A673 (cell line): ENCODE data around the gene GSTP1. TPM values are rescaled to one million over a fixed set of nuclear protein-coding genes. Genes with fewer than 3 reads are reported as not detected.

Experiments used
- BruUV-seq: library from RNA; stranded (reverse); fragments of 400-500 nt; replicated peaks from 2 replicates; lab custom pipeline; 2021; lab: Mats Ljungman, UMichigan
- CTCF ChIA-PET: fragments of 300-600 bp; sonication (Branson Sonifier 250); formaldehyde crosslinking; loops from one replicate; lab custom pipeline; 2022; ENCODE audit warnings: antibody characterized with exemption; lab: Charles Lee
- POLR2A ChIA-PET: fragments of 300-600 bp; sonication (Branson Sonifier 250); formaldehyde crosslinking; loops from one replicate; lab custom pipeline; 2022; ENCODE audit warnings: antibody characterized with exemption; ENCODE audit not compliant: low non-redundant PET; lab: Charles Lee
- DNase-seq: peaks from one replicate; pipeline ENCODE4 v3.0.0-alpha.2; 2015; ENCODE audit warnings: low spot score
- H3K27ac ChIP-seq: fragments of 200-600 bp; sonication (generic); 2 replicates; pipeline ENCODE4 v1.5.1; 2016; ENCODE audit warnings: mixed run types, low read depth, mild to moderate bottlenecking, mixed read lengths, antibody characterized with exemption, low read length; ENCODE audit not compliant: poor library complexity, severe bottlenecking
- H3K27me3 ChIP-seq: fragments of 200-600 bp; sonication (generic); replicated peaks from 2 replicates; pipeline ENCODE4 v1.6.1; 2017; ENCODE audit warnings: mixed run types, low read depth, mild to moderate bottlenecking, mixed read lengths, antibody characterized with exemption, low read length; ENCODE audit not compliant: insufficient read depth, poor library complexity
- H3K36me3 ChIP-seq: fragments of 200-600 bp; sonication (generic); 2 replicates; pipeline ENCODE4 v1.6.1; 2016; ENCODE audit warnings: mixed run types, mild to moderate bottlenecking, mixed read lengths, antibody characterized with exemption, low read length; ENCODE audit not compliant: insufficient read depth, poor library complexity, severe bottlenecking
- H3K4me1 ChIP-seq: fragments of 200-600 bp; sonication (generic); 2 replicates; pipeline ENCODE4 v1.6.1; 2017; ENCODE audit warnings: mixed run types, mild to moderate bottlenecking, mixed read lengths, antibody characterized with exemption, low read length; ENCODE audit not compliant: insufficient read depth, poor library complexity, severe bottlenecking
- H3K4me3 ChIP-seq: fragments of 200-600 bp; sonication (generic); 2 replicates; pipeline ENCODE4 v1.5.1; 2016; ENCODE audit warnings: low read depth, mixed run types, mild to moderate bottlenecking, mixed read lengths, low read length; ENCODE audit not compliant: poor library complexity, severe bottlenecking
- H3K9me3 ChIP-seq: fragments of 200-600 bp; sonication (generic); 2 replicates; pipeline ENCODE4 v1.6.1; 2016; ENCODE audit warnings: mixed run types, low read depth, mild to moderate bottlenecking, mixed read lengths, antibody characterized with exemption, low read length; ENCODE audit not compliant: poor library complexity, severe bottlenecking
- EZH2 ChIP-seq: fragments of 200-600 bp; sonication (generic); IDR thresholded peaks from 2 replicates; pipeline ENCODE4 v1.6.1; 2017; ENCODE audit warnings: borderline replicate concordance, low read depth, mild to moderate bottlenecking, mixed read lengths, antibody characterized with exemption, low read length; ENCODE audit not compliant: poor library complexity, severe bottlenecking
- intact Hi-C: fragments of 100-400 bp; cut with micrococcal nuclease; formaldehyde crosslinking; loops from one replicate; pipeline ENCODE4 v1.10.0; 2022; ENCODE audit not compliant: unreplicated experiment
- total RNA-seq: library from RNA; stranded (reverse); gene quantifications from 2 replicates; pipeline ENCODE4 v1.2.3, GENCODE V29; 2021
- TF ChIP-seq, protein P1 (sequence below): fragments of 300-800, 200-600 bp; sonication (generic); conservative IDR thresholded peaks from 2 replicates; pipeline ENCODE4 v1.5.1; 2017; ENCODE audit warnings: low read depth, mild to moderate bottlenecking, antibody characterized with exemption, low read length, moderate library complexity, mixed read lengths

Gene GSTP1
- total RNA-seq, 1 experiment from 2014 or later, result 1,211 TPM

DNA sequence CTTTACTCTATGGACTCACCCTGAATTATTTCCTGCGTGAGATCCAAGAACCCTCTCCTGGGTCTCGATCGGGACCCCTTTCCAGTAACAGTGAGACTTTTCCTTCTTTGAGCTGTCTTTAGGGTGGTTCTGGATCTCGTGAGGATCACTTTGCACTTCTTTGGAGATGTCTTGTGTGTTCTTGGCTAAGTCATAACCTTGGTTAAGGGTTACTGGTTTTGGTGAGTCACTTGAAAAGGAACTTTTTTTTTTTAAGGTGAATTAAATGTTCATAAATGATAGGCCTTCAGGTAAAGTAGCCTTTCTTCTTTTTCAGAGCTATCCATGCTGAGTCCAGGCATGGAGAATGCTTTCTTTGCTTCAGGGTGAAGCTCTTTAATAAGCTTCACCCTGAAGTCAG lies 19.4 kb upstream of the GSTP1 start:
- TF ChIP-seq, protein P1, sequence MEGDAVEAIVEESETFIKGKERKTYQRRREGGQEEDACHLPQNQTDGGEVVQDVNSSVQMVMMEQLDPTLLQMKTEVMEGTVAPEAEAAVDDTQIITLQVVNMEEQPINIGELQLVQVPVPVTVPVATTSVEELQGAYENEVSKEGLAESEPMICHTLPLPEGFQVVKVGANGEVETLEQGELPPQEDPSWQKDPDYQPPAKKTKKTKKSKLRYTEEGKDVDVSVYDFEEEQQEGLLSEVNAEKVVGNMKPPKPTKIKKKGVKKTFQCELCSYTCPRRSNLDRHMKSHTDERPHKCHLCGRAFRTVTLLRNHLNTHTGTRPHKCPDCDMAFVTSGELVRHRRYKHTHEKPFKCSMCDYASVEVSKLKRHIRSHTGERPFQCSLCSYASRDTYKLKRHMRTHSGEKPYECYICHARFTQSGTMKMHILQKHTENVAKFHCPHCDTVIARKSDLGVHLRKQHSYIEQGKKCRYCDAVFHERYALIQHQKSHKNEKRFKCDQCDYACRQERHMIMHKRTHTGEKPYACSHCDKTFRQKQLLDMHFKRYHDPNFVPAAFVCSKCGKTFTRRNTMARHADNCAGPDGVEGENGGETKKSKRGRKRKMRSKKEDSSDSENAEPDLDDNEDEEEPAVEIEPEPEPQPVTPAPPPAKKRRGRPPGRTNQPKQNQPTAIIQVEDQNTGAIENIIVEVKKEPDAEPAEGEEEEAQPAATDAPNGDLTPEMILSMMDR, result no peak
- TF ChIP-seq EZH2, result no peak
- no TSS peak for BruUV-seq
- Histone ChIP-seq H3K9me3 (no peaks in the 10 kb centered on the region), H3K36me3 (no peaks in the 10 kb centered on the region), H3K4me1 (no peaks in the 10 kb centered on the region), H3K27me3 (no peaks in the 10 kb centered on the region), H3K4me3 (no peak overlapping the region), H3K27ac (no peak overlapping the region)
- CTCF ChIA-PET, result interaction anchor here (0.7 kb wide), 1 partner anchor 146 kb away, joined by 3 read pairs; no protein-coding TSS in a partner anchor
- POLR2A ChIA-PET, result interaction anchor here (0.7 kb wide), 1 partner anchor 56 kb away, joined by 3 read pairs; no protein-coding TSS in a partner anchor
- intact Hi-C loops, result no loop called here
- no peak for DNase-seq

DNA sequence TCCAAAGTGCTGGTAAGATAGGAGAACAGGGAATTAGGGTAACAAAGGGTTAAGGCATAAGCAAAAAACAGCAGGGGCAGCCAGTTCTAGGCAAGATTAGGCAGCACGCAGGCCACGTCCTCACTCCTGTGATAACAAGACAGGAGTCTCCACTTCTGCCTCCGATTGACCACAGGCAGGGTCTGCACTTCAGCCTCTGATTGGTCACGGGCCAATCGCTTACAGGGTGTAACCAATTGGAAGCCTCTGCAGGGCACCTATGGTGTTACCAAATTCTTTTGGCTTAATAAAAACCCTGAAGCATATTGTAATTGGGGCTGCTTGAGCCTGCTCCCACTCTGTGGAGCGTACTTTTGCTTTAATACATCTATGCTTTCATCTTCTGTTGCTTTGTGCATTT lies 12.2 kb upstream of the GSTP1 start:
- no peaks in the 10 kb centered on the region for H3K27me3 ChIP-seq
- H3K4me1 ChIP-seq, result no peaks in the 10 kb centered on the region
- no peaks in the 10 kb centered on the region for H3K36me3 ChIP-seq
- no TSS peak for BruUV-seq
- no peak for DNase-seq
- TF ChIP-seq EZH2, result no peak
- TF ChIP-seq, protein P1, result no peak
- POLR2A ChIA-PET, result no interaction called here
- no peak overlapping the region for H3K4me3 ChIP-seq
- H3K9me3 ChIP-seq, result no peaks in the 10 kb centered on the region
- H3K27ac ChIP-seq, result no peak overlapping the region
- CTCF ChIA-PET, result no interaction called here
- intact Hi-C loops, result no loop called here

DNA sequence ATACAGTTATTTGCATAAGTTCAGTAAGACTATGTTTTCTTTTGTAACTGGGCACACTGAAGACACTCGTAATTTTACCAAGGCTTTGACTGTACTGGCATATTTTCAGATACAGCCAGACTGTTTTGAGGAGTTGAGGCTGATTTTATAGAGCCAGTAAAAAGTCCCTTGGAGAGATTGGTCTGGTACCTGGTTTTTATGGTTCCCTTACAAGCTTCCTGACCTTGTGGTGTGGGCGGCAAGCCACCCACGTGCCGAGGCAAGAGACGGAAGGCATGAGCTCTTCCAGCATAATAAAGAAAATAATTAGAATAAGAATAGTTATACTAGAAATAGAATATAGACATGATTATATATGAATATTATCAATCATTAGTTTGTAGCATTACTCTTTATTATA lies 11.3 kb upstream of the GSTP1 start:
- ChIA-PET CTCF (interaction anchor here (0.6 to 1.2 kb wide), 2 partner anchors 11 to 12 kb away, joined by 3 read pairs; no protein-coding TSS in a partner anchor), POLR2A (no interaction called here)
- no peak overlapping the region for H3K4me3 ChIP-seq
- no peak overlapping the region for H3K27ac ChIP-seq
- H3K27me3 ChIP-seq, result no peaks in the 10 kb centered on the region
- DNase-seq, result no peak
- no peak for TF ChIP-seq EZH2
- TF ChIP-seq, protein P1, result no peak
- no TSS peak for BruUV-seq
- H3K36me3 ChIP-seq, result no peaks in the 10 kb centered on the region
- intact Hi-C loops, result no loop called here
- H3K9me3 ChIP-seq, result no peaks in the 10 kb centered on the region
- H3K4me1 ChIP-seq, result no peaks in the 10 kb centered on the region
